K562 (cell line): ENCODE measurements around the gene HDAC2. TPM values are rescaled to one million over a fixed set of nuclear protein-coding genes. Genes with fewer than 3 reads are reported as not detected.

Experiments used
- ATAC-seq: fragments of 200-7000 bp; cut with Tn5 transposase; 3 replicates; pipeline ENCODE4 v1.9.1; 2020; ENCODE audit warnings: moderate library complexity
- BruUV-seq: library from RNA; stranded (reverse); fragments of 400-500 nt; replicated peaks from 2 replicates; lab custom pipeline; 2021; lab: Mats Ljungman, UMichigan
- CTCF ChIA-PET: fragments of 300-600 bp; formaldehyde crosslinking; extraction: SDS; loops from one replicate; lab custom pipeline; 2021; ENCODE audit warnings: low intra/inter-chr PET ratio; lab: Yijun Ruan, JAX
- POLR2A ChIA-PET: fragments of 300-600, 350-650 bp; sonication (Branson Sonifier 250); formaldehyde crosslinking; extraction: SDS; loops from one replicate; lab custom pipeline; 2021; ENCODE audit warnings: antibody characterized with exemption, inconsistent platforms; lab: Yijun Ruan, JAX
- DNase-seq, 4 experiments: peaks; one replicate each; pipeline versions ENCODE4 v3.0.0 to v3.0.0-alpha.2; 2011 to 2018; ENCODE audit warnings: low spot score in 3 of 4, mixed read lengths in 3 of 4; ENCODE audit errors: extremely low read depth in 1 of 4
- FAIRE-seq: peaks from 2 replicates; lab custom pipeline; 2011; peaks lifted over from hg19 to GRCh38; lab: Jason Lieb, UNC
- H2AFZ ChIP-seq: 2 replicates; pipeline ENCODE4 v1.6.0; 2011; ENCODE audit warnings: low read depth, low read length, control low read depth, inconsistent platforms
- H3K27ac ChIP-seq: fragments of 200-600 bp; 3 replicates; pipeline ENCODE4 v1.8.0; 2011; ENCODE audit warnings: low read depth, mild to moderate bottlenecking, control low read depth, inconsistent platforms, low read length, moderate library complexity, mixed read lengths; ENCODE audit errors: extremely low read depth
- H3K27me3 ChIP-seq, 2 experiments: fragments of 300-600 bp in 1 of 2; 2 replicates in 1 of 2; 3 replicates in 1 of 2; pipeline versions ENCODE4 v1.6.0 to v1.8.0; 2011; ENCODE audit warnings: inconsistent platforms in 2 of 2, low read length in 2 of 2, mild to moderate bottlenecking in 1 of 2, mixed read lengths in 1 of 2, moderate library complexity in 1 of 2; ENCODE audit not compliant: control insufficient read depth in 2 of 2, insufficient read depth in 2 of 2
- H3K36me3 ChIP-seq: fragments of 300-600 bp; 3 replicates; pipeline ENCODE4 v1.8.0; 2011; ENCODE audit warnings: mild to moderate bottlenecking, low read length, inconsistent platforms; ENCODE audit not compliant: control insufficient read depth, insufficient read depth
- H3K4me1 ChIP-seq, 2 experiments: fragments of 200-600 bp in 1 of 2; replicated peaks in 1 of 2; 2 replicates in 1 of 2; 3 replicates in 1 of 2; pipeline versions ENCODE4 v1.5.1 to v1.8.0; 2011; ENCODE audit warnings: inconsistent platforms in 2 of 2, low read length in 2 of 2, mild to moderate bottlenecking in 1 of 2, mixed read lengths in 1 of 2, moderate library complexity in 1 of 2; ENCODE audit not compliant: control insufficient read depth in 2 of 2, insufficient read depth in 2 of 2
- H3K4me2 ChIP-seq: 2 replicates; pipeline ENCODE4 v1.6.1; 2011; ENCODE audit warnings: low read length, control low read depth, inconsistent platforms, mixed read lengths; ENCODE audit not compliant: insufficient read depth
- H3K4me3 ChIP-seq: fragments of 200-600 bp; sonication (generic), shearing (Covaris generic); 2 replicates; pipeline ENCODE4 v1.5.1; 2016; ENCODE audit warnings: control low read depth, inconsistent platforms
- H3K79me2 ChIP-seq: fragments of 200-600 bp; 3 replicates; pipeline ENCODE4 v1.8.0; 2011; ENCODE audit warnings: low read length, inconsistent platforms; ENCODE audit not compliant: control insufficient read depth, insufficient read depth
- H3K9ac ChIP-seq, 2 experiments: 2 replicates each; pipeline versions ENCODE4 v1.6.0 to v1.6.1; 2011; ENCODE audit warnings: low read depth in 2 of 2, low read length in 2 of 2, control low read depth in 1 of 2, inconsistent platforms in 1 of 2, mild to moderate bottlenecking in 1 of 2, mixed read lengths in 1 of 2; ENCODE audit not compliant: insufficient read depth in 1 of 2
- H3K9me1 ChIP-seq: one replicate; pipeline ENCODE4 v1.6.0; 2011; ENCODE audit warnings: inconsistent platforms, mild to moderate bottlenecking, low read length, moderate library complexity; ENCODE audit not compliant: control insufficient read depth, insufficient read depth
- H3K9me3 ChIP-seq: replicated peaks from 2 replicates; pipeline ENCODE4 v1.5.1; 2011; ENCODE audit warnings: low read depth, low read length, inconsistent platforms; ENCODE audit not compliant: control insufficient read depth, insufficient read depth
- H4K20me1 ChIP-seq: replicated peaks from 2 replicates; pipeline ENCODE4 v1.6.1; 2011; ENCODE audit warnings: low read length, inconsistent platforms, mixed read lengths; ENCODE audit not compliant: control insufficient read depth, insufficient read depth
- ARID3A ChIP-seq: IDR thresholded peaks from 2 replicates; pipeline ENCODE4 v1.6.1; 2012; ENCODE audit warnings: low read depth, low read length, improper control_type of control experiment, borderline replicate concordance
- FOXM1 ChIP-seq, 2 experiments: fragments of 450-650 bp in 1 of 2; sonication (generic) in 1 of 2; formaldehyde crosslinking in 1 of 2; IDR thresholded peaks; 2 replicates each; pipeline versions ENCODE4 v1.6.1 to v1.9.0; 2017 to 2022; ENCODE audit warnings: low read depth in 2 of 2, mild to moderate bottlenecking in 2 of 2, missing genetic modification reagents in 1 of 2, moderate library complexity in 1 of 2
- ILK ChIP-seq: fragments of 450-650 bp; IDR thresholded peaks from 2 replicates; pipeline ENCODE4 v1.6.1; 2016; ENCODE audit warnings: missing genetic modification characterization, low read depth, mild to moderate bottlenecking, missing compliant biosample characterization, moderate library complexity, borderline replicate concordance
- SETDB1 ChIP-seq: IDR thresholded peaks from one replicate; pipeline ENCODE4 v1.6.1; 2012; ENCODE audit warnings: low read length, control low read depth, inconsistent platforms
- SIN3B ChIP-seq: fragments of 450-650 bp; IDR thresholded peaks from 2 replicates; pipeline ENCODE4 v1.6.1; 2017; ENCODE audit warnings: low read depth, mild to moderate bottlenecking, moderate library complexity
- TEAD1 ChIP-seq, 2 experiments: fragments of 450-650 bp in 1 of 2; sonication (generic) in 1 of 2; formaldehyde crosslinking; IDR thresholded peaks; 2 replicates each; pipeline versions ENCODE4 v1.4.0 to v1.8.0; 2020 to 2022; ENCODE audit warnings: mild to moderate bottlenecking in 2 of 2, missing genetic modification reagents in 1 of 2
- WGBS: fragments of 100-300 bp; shearing (Covaris generic); methylation state at CpG from one replicate; pipeline ENCODE4 v1.1.6; 2016; ENCODE audit warnings: low coverage, mixed read lengths; ENCODE audit not compliant: insufficient coverage; ENCODE audit errors: missing lambda C conversion rate; 5-methylcytosine and 5-hydroxymethylcytosine counted together
- in situ Hi-C: fragments of 300-500 bp; cut with MboI; formaldehyde crosslinking; loops from 4 replicates; pipeline ENCODE4 v1.15.0; 2018; ENCODE audit warnings: inconsistent platforms, mixed read lengths
- intact Hi-C: fragments of 100-400 bp; cut with micrococcal nuclease; formaldehyde crosslinking; loops from 2 replicates; pipeline ENCODE4 v1.14.2; 2022
- polyA plus RNA-seq, 8 experiments: library from polyadenylated mRNA; depleted of rRNA in 4 of 8; stranded (reverse) in 5 of 8; unstranded in 3 of 8; fragments of >200 nt; fragmentation: Nextera tagmentation in 2 of 8; fragmentation: Illumina TruSeq in 1 of 8; extraction: Ambion mirVana in 2 of 8; extraction: Trizol in 1 of 8; gene quantifications; 2 replicates each; pipeline versions ENCODE4 v1.2.1 to v1.2.3, GENCODE V29; 2011 to 2014; ENCODE audit warnings: inconsistent platforms in 1 of 8, missing spikeins in 1 of 8
- total RNA-seq, 7 experiments: library from RNA; depleted of rRNA in 6 of 7; stranded (reverse); fragments of >200 nt in 6 of 7; fragmentation: Illumina TruSeq in 2 of 7; extraction: Trizol in 2 of 7; gene quantifications; 2 replicates each; pipeline versions ENCODE4 v1.2.1 to v1.2.3, GENCODE V29; 2011 to 2021; ENCODE audit warnings: low replicate concordance in 1 of 7

Gene HDAC2
- total and polyA plus RNA-seq, 9 of the 15 experiments (the other 6 are each of a cell fraction or from before 2014, with no cell fraction given) = 67.0 to 277 (median 151) TPM

GRCh38 chr6:113953346-113953745, 17.6 kb downstream of the HDAC2 start:
- intact Hi-C loops = no loop called here
- Histone ChIP-seq H3K79me2 (peaks cover 32% of the 10 kb centered on the region), H3K27ac (no peak overlapping the region), H2AFZ (no peak overlapping the region), H3K4me1 (no peaks in the 10 kb centered on the region; a peak in 1 of 5 replicates), H3K9me3 (no peaks in the 10 kb centered on the region), H3K36me3 (peaks cover 88% of the 10 kb centered on the region), H4K20me1 (no peaks in the 10 kb centered on the region), H3K9me1 (no peaks in the 10 kb centered on the region), H3K9ac (no peak overlapping the region), H3K4me2 (no peak overlapping the region), H3K27me3 (no peaks in the 10 kb centered on the region), H3K4me3 (no peak overlapping the region)
- CTCF ChIA-PET = no interaction called here
- ATAC-seq (no peak), DNase-seq (no peak), FAIRE-seq (no peak)
- TF ChIP-seq ILK = no peak
- BruUV-seq = no TSS peak
- in situ Hi-C loops = no loop called here
- POLR2A ChIA-PET = no interaction called here

GRCh38 chr6:113949499-113949898, 21.4 kb downstream of the HDAC2 start:
- ChIA-PET POLR2A (no interaction called here), CTCF (no interaction called here)
- ATAC-seq (no peak), DNase-seq (no peak), FAIRE-seq (no peak)
- Histone ChIP-seq H3K36me3 (peaks cover 85% of the 10 kb centered on the region), H3K27ac (no peak overlapping the region), H3K4me1 (no peaks in the 10 kb centered on the region), H3K9me1 (no peaks in the 10 kb centered on the region), H2AFZ (no peak overlapping the region), H4K20me1 (no peaks in the 10 kb centered on the region), H3K9ac (no peak overlapping the region), H3K4me2 (no peak overlapping the region), H3K27me3 (no peaks in the 10 kb centered on the region), H3K4me3 (no peak overlapping the region), H3K79me2 (peaks cover 3% of the 10 kb centered on the region; the same call in 2 of the 3 replicates), H3K9me3 (no peaks in the 10 kb centered on the region)
- TF ChIP-seq FOXM1 (IDR thresholded peaks at IDR 0.05; ENCODE audit: low read depth) = no peak
- no peak for TF ChIP-seq FOXM1 (CRISPR knock-in tag; IDR thresholded peaks at IDR 0.05; ENCODE audit: low read depth)
- TF ChIP-seq SETDB1 = no peak
- TF ChIP-seq TEAD1 (CRISPR knock-in tag; IDR thresholded peaks at IDR 0.05) = no peak
- no peak for TF ChIP-seq ARID3A
- TF ChIP-seq SIN3B = no peak
- in situ Hi-C loops (no loop called here), intact Hi-C loops (no loop called here)
- no TSS peak for BruUV-seq
- 93% methylated on average over 8 of the region's 8 CpGs for WGBS
